NCI-H2171 (cell line): ENCODE measurements around the gene STX8.
"Not testable (repeated sequence)": the region's sequence is repeated elsewhere in the genome, so short reads cannot be mapped to it uniquely, and the experiment has no call there.

ENCODE experiments used
- DNase-seq: peaks from one replicate; lab custom pipeline; 2025; lab: John Stamatoyannopoulos, UW

The STX8 gene

DNA sequence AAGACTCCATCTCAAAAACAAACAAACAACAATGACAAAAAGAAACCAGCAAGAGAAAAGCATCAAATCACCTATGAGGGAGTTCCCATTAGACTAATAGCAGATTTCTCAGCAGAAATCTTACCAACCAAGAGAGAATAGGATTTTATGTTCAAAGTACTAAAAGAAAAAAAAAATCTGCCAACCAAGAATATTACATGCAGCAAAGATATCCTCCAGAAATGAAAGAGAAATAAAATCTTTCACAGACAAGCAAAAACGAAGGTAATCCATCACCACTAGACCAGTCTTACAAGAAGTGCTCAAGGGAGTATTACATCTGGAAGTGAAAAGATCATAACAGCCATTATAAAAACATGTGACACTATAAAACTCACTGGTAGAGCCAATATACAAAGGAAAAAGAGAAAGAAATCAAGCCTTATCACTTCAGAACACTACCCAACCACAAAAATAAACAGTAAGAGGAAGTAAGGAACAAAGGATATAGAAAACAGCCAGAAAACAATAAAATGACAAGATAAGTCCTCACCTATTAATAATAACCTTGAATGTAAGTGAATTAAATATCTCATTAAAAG, 66.3 kb downstream of the STX8 start:
- DNase-seq, result no peak

GRCh38 chr17:9499041-9499440, 76.6 kb downstream of the STX8 start:
- DNase-seq, result no peak

- no peak for DNase-seq
These were observed 77.1 kb downstream of the STX8 start for GRCh38 chr17:9498490-9498889.

GRCh38 chr17:9488556-9488955, 87.1 kb downstream of the STX8 start:
- no peak for DNase-seq

- DNase-seq, result no peak
These were observed 88.2 kb downstream of the STX8 start for GRCh38 chr17:9487406-9487805.

DNA sequence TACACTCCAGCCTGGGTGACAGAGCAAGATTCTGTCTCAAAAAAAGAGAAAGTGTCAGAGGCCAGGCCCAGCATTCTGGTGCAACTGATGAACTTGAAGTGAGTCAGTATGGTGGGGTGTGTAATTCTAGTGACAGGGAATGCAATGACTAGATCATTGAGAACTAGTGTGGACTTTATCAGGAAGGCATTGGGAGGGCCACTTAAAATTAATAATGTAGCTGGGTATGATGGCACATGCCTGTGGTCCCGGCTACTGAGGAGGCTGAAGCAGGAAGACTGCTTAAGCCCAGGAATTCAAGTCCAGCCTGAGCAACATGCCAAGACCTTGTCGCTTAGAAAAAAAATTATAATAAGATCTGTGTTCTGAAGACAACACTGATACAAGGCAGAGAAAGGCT, 90.8 kb downstream of the STX8 start:
- no peak for DNase-seq

- DNase-seq, result no peak
These were observed 95.7 kb downstream of the STX8 start for GRCh38 chr17:9479964-9480363.

- DNase-seq, result no peak
These were observed 96.7 kb downstream of the STX8 start for GRCh38 chr17:9478889-9479288.

GRCh38 chr17:9475101-9475658, 100.4 kb downstream of the STX8 start:
- DNase-seq, result no peak

DNA sequence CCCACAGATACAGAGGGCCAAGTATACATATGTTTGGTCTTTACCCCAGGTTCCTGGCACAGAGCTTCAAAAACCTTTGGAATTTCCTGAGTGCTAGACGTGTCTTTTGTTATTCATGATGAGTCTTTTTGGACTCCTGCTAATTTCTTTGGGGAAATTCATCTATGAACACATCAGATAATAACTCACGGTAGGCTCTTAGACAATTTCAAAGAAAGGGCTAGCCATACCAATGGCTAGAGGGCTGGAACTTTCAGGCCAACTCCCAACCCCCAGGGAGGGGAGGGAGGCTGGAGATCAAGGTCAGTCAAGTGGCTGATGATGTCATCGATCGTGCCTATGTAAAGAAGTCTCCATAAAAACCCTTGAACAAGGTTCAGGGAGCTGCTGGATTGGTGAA, 101.9 kb downstream of the STX8 start:
- DNase-seq, result no peak

GRCh38 chr17:9472541-9472940, 103.1 kb downstream of the STX8 start:
- no peak for DNase-seq

DNA sequence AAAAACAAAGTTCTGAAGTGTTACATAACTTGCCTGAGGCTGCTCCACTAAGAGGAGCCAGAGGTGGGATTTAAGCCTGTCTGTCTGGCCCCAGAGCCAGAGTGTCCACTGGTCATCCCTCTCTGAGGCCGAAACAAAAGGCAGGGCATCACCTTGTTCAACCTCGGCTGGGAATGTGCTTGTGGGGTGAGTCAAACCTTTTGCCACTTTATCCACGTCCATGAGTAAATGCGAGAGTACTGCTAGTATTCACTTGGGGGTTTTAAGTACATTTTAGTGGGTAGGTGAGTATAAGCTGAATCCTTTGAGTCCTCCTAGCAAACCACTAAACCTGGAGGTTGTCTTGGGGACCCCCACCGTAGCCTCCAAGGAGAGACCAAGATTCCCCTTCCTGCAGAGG, 103.5 kb downstream of the STX8 start:
- DNase-seq, result no peak

- no peak for DNase-seq
These were observed 105.4 kb downstream of the STX8 start for GRCh38 chr17:9470171-9470570.

- no peak for DNase-seq
These were observed 106.7 kb downstream of the STX8 start for GRCh38 chr17:9468937-9469336.

- no peak for DNase-seq
These were observed 107.1 kb downstream of the STX8 start for GRCh38 chr17:9468532-9468931.

GRCh38 chr17:9467518-9467917, 108.1 kb downstream of the STX8 start:
- no peak for DNase-seq

DNA sequence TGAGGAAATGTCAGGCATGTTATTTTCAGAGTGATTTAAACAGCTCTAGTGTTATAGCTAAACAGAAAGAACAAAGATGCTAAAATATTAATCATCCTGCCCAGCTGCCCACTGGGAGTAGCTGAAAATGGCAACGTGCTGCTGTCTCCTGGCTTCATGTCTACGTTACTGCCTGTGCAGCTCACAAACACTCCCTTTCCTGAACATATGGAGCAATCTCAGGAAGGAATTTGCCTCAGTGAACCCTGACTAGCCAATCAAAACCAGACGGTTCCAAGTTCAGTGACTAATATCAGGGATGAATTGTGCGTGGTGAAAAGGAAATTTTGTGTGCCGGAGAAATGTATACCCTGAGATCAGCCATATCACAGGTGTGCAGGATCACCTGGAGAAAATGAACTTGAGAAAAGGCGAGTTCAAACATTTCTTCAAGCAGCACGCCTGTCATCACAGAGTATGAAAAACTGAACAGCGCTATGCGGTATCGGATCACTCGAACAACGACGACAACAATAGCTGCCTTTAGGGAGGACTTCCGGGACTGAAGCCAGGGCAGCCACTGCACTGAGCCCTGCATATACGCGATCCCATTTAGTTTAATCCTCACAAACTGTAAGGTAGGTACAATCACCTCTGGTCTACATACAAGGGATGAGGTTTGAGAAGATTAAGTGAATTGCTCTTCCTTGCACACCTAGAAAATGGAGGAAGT, 110.3 kb downstream of the STX8 start:
- no peak for DNase-seq

DNA sequence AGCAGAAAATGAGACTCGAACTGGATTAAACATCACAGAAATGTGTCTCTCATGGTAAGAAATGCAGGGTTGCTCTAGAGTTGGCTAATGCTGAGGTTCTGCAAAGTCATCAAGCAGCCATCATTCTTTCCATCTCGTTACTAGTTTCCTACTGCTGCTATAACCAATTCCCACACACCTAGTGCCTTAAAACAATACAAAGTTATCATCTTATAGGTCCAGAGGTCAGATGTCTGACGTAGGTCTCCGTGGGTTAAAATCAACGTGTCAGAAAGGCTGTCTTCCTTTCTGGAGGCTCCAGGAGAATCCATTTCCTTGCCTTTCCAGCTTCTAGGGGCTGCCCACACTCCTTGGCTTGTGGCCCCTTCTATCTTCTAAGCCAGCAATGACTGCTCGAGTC, 118.6 kb downstream of the STX8 start:
- no peak for DNase-seq

DNA sequence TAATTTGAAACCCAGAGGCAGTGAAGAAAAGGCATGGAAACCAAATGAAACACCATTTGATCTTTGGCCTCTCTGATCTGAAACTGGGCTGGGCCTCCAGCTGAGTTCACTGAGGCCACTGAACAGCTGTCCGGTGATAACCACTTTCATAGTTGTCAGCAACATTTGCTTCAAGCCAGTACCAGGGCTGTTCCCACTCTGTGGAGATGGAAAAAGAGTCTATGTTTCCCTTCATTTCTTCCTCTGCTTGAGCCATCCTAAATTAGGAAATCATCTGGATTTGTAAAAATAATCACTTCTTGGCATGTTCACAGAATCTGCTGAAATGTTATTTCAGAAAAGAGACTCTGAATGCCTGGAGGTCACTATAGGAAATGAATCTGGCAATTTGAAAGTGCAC, 119.3 kb downstream of the STX8 start:
- DNase-seq, result no peak

DNA sequence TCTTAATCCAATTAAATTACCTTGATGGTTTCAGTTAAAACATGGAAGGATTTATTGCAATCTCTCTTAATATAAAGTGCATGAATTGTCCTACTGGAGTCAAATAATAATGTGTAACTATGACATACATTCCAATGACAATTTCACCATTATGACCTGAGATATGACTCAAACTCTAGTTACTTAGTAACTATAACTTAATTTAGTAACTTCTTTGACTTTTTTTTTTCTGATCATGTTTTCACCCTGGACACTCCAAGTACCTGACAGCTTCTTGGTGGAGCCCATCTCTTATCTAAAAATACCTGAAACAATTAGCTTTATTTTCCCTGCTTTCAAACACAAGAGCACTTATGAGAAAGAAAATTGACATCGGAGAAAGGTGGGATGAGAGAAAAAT, 123.7 kb downstream of the STX8 start:
- no peak for DNase-seq

DNA sequence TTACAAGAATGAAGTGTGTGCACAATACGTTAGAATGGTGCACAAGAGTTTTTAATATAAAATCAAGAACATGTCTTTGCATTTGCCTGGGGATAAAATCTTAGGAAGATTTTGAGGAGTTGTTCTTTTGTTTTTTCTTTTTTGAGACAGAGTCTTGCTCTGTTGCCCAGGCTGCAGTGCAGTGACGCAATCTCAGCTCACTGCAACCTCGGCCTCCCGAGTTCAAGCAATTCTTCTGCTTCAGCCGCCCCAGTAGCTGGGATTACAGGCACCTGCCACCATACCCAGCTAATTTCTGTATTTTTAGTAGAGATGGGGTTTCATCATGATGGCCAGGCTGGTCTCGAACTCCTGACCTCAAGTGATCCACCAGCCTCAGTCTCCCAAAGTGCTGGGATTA, 128.3 kb downstream of the STX8 start:
- not testable (repeated sequence) for DNase-seq

GRCh38 chr17:9446528-9446927, 129.1 kb downstream of the STX8 start:
- no peak for DNase-seq

- DNase-seq, result no peak
These were observed 130.2 kb downstream of the STX8 start for GRCh38 chr17:9445424-9445823.

GRCh38 chr17:9444687-9445086, 130.9 kb downstream of the STX8 start:
- DNase-seq, result no peak
